HG02852 (cell line): ENCODE data around the gene DPP3.
"Not testable (repeated sequence)": the region's sequence is repeated elsewhere in the genome, so short reads cannot be mapped to it uniquely, and the experiment has no call there.

Experiments
- ATAC-seq: cut with Tn5 transposase; IDR thresholded peaks from one replicate; pipeline ENCODE4 v1.9.1; 2021; ENCODE audit warnings: mild to moderate bottlenecking, moderate library complexity; ENCODE audit not compliant: unreplicated experiment

The DPP3 gene, protein sequence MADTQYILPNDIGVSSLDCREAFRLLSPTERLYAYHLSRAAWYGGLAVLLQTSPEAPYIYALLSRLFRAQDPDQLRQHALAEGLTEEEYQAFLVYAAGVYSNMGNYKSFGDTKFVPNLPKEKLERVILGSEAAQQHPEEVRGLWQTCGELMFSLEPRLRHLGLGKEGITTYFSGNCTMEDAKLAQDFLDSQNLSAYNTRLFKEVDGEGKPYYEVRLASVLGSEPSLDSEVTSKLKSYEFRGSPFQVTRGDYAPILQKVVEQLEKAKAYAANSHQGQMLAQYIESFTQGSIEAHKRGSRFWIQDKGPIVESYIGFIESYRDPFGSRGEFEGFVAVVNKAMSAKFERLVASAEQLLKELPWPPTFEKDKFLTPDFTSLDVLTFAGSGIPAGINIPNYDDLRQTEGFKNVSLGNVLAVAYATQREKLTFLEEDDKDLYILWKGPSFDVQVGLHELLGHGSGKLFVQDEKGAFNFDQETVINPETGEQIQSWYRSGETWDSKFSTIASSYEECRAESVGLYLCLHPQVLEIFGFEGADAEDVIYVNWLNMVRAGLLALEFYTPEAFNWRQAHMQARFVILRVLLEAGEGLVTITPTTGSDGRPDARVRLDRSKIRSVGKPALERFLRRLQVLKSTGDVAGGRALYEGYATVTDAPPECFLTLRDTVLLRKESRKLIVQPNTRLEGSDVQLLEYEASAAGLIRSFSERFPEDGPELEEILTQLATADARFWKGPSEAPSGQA

DNA sequence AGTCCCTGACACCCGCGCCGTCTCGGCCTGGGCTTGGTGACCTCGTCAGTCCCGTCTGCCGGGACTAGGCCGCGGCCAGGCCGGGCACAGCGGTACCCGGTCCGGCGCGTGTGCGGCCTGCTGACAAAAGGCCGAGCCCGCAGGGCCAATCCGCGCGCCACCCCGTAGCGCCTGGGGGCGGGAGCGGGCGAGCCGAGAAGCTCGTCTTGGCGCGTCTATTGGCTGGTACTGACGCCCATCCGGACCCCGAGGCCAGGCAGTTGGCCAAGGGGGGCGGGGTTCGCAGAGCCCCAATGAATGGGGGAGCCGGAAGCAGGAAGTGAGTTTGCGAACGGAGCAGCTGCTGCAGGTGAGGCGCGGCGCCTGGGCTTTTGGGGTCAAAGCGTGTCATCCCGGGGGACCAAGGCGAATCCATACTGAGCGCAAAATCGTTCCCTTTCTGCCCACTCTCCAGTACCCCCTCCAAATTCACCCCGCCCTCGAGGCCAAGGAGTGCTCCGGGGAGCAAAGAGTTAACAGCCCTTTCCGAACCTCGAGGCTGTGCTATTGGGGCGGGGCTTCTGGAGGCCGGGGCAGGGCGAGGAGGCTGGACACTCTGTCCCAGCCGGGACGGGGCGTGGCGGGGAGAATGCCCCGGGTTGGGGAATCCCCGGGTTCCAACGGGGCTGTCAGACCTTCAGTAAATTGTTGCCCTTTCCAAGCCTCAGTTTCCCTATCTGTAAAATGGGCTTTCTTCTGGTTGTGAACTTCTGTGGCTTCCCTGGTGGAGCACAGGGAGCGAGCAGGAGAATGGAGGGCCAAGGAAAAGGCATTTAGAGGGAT, at the start of gene DPP3:
Gene DPP3, plus strand, starts transcription at position 318 of the 822 bp plus-strand sequence. CDS start 1,767 bp downstream, outside the sequence.
- peak; percentile 90 for ATAC-seq

- ATAC-seq, result not testable (repeated sequence)
Measured at GRCh38 chr11:66431287-66431686, 48.9 kb upstream of the DPP3 start.

DNA sequence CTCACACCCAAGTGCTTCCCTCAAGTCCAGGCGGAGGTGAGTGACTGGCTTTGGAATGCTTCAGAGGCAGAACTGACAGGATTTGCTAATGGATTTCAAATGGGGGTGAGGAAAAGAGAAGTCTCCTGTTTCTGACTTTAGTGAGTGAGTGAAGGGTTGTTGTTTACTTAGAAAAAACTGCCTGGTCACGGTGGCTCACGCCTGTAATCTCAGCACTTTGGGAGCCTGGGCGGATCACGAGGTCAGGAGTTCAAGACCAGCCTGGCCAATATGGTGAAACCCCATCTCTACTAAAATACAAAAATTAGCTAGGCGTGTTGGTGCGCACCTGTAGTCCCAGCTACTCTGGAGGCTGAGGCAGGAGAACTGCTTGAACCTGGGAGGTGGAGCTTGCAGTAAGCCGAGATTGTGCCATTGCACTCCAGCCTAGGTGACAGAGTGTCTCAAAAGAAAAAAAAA, 48.3 kb upstream of the DPP3 start:
- ATAC-seq, result not testable (repeated sequence)

DNA sequence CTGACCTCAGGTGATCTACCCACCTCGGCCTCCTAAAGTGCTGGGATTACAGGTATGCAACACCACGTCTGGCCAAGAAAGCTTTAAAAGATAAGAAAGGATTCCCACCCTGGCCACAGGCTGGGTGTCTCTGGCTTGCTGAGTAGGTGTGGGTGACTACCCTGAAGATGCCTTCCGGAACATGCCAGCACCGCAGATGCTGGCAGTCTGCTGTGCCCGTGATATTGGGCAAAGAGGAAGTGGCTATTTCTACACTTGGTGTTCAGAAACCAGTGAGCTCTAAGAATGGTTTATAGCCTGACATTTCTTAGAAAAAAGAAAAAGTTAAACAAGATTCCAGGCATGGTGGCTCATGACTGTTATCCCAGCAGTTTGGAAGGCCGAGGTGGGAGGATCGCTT, 47.6 kb upstream of the DPP3 start:
- ATAC-seq, result no peak

GRCh38 chr11:66437979-66438503, 42.2 kb upstream of the DPP3 start:
- ATAC-seq, result no peak

GRCh38 chr11:66438504-66439466, 41.4 kb upstream of the DPP3 start, which contains the start of gene MRPL11:
TSS of gene MRPL11 (minus strand) at chr11:66438848. CDS start at chr11:66438754, 94 bp downstream.
- ATAC-seq, result peak; percentile 85

DNA sequence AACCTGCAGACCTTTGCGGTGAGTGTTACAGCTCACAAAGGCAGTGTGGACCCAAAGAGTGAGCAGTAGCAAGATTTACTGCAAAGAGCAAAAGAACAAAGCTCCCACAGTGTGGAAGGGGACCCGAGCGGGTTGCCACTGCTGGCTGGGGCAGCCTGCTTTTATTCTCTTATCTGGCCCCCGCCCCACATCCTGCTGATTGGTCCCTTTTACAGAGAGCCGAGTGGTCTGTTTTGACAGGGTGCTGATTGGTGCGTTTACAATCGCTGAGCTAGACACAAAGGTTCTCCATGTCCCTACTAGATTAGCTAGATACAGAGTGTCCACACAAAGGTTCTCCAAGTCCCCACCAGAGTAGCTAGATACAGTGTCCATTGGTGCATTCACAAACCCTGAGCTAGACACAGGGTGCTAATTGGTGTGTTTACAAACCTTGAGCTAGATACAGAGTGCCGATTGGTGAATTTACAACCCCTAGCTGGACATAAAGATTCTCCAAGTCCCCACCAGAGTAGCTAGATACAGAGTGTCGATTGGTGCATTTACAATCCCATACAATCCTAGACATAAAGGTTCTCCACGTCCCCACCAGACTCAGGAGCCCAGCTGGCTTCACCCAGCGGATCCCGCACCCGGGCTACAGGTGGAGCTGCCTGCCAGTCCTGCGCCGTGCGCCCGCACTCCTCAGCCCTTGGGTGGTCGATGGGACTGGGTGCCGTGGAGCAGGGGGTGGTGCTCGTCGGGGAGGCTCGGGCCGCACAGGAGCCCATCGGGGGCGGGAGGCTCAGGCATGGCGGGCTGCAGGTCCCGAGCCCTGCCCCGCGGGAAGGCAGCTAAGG, 39.9 kb upstream of the DPP3 start:
- ATAC-seq, result not testable (repeated sequence)

DNA sequence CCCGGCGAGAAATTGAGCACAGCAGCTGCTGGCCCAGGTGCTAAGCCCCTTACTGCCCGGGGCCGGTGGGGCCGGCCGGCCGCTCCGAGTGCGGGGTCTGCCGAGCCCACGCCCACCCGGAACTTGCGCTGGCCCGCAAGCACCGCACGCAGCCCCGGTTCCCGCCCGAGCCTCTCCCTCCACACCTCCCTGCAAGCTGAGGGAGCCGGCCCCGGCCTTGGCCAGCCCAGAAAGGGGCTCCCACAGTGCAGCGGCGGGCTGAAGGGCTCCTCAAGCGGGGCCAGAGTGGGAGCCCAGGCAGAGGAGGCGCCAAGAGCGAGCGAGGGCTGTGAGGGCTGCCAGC, 39.3 kb upstream of the DPP3 start:
- not testable (repeated sequence) for ATAC-seq

DNA sequence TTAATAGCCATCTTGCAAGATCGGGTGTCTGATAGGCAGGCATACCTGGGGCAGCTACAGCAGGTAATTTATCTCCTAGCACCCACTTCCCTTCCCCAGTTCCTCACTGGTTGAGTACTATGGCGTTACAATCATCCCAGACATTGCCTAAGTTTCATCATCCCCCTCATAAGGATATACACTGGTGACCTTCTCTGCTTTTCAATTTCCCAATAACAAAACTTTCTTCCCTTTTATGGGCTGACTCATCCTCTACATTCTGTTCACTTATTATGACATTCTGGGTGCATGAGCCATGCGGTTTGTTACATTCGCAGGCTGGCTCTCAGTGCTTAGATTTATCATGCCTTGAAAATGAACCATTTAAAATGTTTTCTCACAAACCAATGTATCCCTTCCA, 36.6 kb upstream of the DPP3 start:
- no peak for ATAC-seq

- no peak for ATAC-seq
Measured at GRCh38 chr11:66447012-66447411, 33.2 kb upstream of the DPP3 start.

- no peak for ATAC-seq
Measured at GRCh38 chr11:66448523-66448922, 31.7 kb upstream of the DPP3 start.

DNA sequence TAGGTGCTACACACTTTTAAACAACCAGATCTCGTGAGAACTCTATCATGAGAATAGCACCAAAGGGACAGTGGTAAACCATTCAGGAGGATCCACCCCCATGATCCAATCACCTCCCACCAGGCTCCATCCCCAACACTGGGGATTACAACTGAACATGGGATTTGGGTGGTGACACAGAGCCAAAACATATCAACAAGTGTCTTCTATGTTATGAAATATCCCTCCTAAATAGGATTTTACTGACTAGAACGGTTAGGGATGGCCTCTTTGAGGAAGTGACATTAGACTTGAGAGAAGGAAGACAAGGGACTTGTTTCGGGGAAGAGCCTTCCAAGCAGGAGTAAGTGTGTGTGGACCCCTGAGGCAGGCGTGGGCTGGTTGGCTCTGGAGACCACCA, 29.7 kb upstream of the DPP3 start:
- no peak for ATAC-seq

GRCh38 chr11:66451663-66452062, 28.6 kb upstream of the DPP3 start:
- ATAC-seq, result no peak

DNA sequence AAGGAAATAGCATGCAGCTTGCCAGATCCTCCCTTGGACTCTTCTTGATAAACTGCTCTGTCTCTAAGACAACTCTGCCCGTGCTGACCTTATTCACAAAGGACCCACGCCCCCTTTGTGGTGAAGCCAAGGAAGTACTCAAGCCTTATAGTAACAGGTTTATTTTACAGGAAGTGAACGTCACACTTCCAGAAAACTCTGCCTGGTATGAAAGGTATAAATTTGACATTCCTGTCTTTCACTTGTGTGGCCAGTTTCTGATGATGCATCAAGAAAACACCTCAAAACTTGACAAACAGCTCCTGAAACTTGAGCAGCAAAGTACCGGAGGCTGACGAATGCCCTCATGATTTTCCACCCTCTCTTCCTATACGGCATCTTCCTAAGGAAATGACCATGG, 26.0 kb upstream of the DPP3 start:
- ATAC-seq, result no peak

DNA sequence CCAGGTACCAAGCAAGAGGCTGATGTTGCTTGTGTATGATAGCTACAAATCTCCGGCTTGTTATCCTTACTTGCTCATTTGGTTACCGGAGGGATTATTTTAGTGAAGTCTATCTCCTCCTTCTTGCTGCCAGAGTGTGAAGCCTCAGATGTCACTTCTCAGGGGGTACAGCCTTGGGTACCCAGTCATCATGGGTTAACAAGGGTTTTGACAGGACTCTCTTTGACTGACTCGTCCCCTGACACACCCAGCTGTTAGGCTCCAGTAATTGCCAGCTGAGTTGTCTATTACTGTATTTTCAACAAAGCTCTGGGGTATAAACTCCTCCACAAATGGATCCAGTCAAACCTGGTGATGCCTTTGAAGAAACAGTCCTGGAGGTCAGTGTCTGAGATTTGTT, 25.4 kb upstream of the DPP3 start:
- ATAC-seq, result no peak

DNA sequence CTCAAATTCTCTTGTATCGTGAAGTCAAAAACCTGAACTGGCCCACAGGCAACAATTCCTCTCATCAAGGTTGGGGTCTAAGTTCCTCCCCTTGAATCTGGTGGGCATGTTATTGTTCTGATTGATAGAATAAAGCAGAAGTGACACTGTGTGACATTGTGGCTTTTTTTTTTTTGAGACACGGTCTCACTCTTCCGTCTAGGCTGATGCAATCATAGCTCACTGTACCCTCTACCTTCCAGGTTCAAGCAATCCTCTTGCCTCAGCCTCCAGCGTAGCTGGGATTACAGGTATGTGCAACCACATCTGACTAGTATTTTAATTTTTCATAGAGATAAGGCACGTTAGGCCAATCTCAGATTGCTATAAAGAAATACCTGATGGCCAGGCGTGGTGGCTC, 22.4 kb upstream of the DPP3 start:
- no peak for ATAC-seq

- no peak for ATAC-seq
Measured at GRCh38 chr11:66459138-66459778, 21.0 kb upstream of the DPP3 start.

DNA sequence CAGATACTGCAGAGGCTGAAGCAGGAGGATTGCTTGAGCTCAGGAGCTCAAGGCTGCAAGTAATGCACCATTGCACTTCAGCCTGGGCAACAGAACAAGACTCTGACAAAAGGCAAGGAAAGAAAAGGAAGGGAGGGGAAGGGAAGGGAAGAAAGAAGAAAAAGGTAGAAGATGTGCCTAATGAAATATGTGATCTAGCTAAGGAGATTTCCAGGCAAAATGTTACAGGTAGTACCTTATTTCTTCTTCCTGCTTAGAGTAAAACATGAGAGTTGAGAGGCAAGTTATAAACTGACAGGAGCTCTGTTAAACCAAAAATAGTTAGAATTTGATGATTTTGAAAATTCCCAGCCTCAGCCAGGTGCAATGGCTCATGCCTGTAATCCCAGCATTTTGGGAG, 18.2 kb upstream of the DPP3 start:
- ATAC-seq, result no peak
